ENCODE data around the gene ABLIM1.
A peak's percentile ranks its signal among the peaks of the same experiment; 100 is the strongest.

The ABLIM1 gene

GRCh38 chr10:114483575-114483974, 174.5 kb downstream of the ABLIM1 start:
- DNase-seq = no peak

GRCh38 chr10:114482480-114483304, 175.4 kb downstream of the ABLIM1 start:
- DNase-seq = no peak

GRCh38 chr10:114481055-114481454, 177.0 kb downstream of the ABLIM1 start:
- DNase-seq = no peak

- DNase-seq = no peak
These were observed 178.2 kb downstream of the ABLIM1 start for GRCh38 chr10:114479836-114480235.

- DNase-seq = no peak
These were observed 178.8 kb downstream of the ABLIM1 start for GRCh38 chr10:114479307-114479706.

- DNase-seq = no peak
These were observed 179.8 kb downstream of the ABLIM1 start for GRCh38 chr10:114478281-114478680.

GRCh38 chr10:114477285-114477684, 180.8 kb downstream of the ABLIM1 start:
- no peak for DNase-seq

- DNase-seq = no peak
These were observed 183.1 kb downstream of the ABLIM1 start for GRCh38 chr10:114474989-114475388.

GRCh38 chr10:114473776-114474175, 184.3 kb downstream of the ABLIM1 start:
- DNase-seq = no peak

GRCh38 chr10:114472877-114473253, 185.2 kb downstream of the ABLIM1 start:
- DNase-seq = no peak

GRCh38 chr10:114471906-114472876, 185.9 kb downstream of the ABLIM1 start:
- no peak for DNase-seq

- DNase-seq = peak; percentile 50
These were observed 186.8 kb downstream of the ABLIM1 start for GRCh38 chr10:114470956-114471905.

GRCh38 chr10:114470361-114470760, 187.7 kb downstream of the ABLIM1 start:
- DNase-seq = no peak

- peak; percentile 23 for DNase-seq
These were observed 199.1 kb downstream of the ABLIM1 start for GRCh38 chr10:114458955-114459354.

GRCh38 chr10:114458216-114458920, 199.7 kb downstream of the ABLIM1 start:
- DNase-seq = no peak

GRCh38 chr10:114453576-114453975, 204.5 kb downstream of the ABLIM1 start:
- no peak for DNase-seq

GRCh38 chr10:114448897-114449296, 209.2 kb downstream of the ABLIM1 start:
- no peak for DNase-seq

- DNase-seq = no peak
These were observed 212.7 kb downstream of the ABLIM1 start for GRCh38 chr10:114445332-114445731.

- DNase-seq = no peak
These were observed 213.3 kb downstream of the ABLIM1 start for GRCh38 chr10:114444819-114445218.

- no peak for DNase-seq
These were observed 215.9 kb downstream of the ABLIM1 start for GRCh38 chr10:114442091-114442630.

GRCh38 chr10:114441107-114441506, 217.0 kb downstream of the ABLIM1 start:
- no peak for DNase-seq

Data from GDM1 (cell line).